Activated T-cell treated with anti-CD3 and anti-CD28 coated beads for 1 hour (primary cell): ENCODE data around the gene ADAMTS2.
"Not testable (repeated sequence)": the region's sequence is repeated elsewhere in the genome, so short reads cannot be mapped to it uniquely, and the experiment has no call there.

ENCODE experiments used
- DNase-seq: peaks from one replicate; pipeline ENCODE4 v3.0.0-alpha.2; 2020; ENCODE audit warnings: low read depth

ADAMTS2 gene

GRCh38 chr5:179325296-179326031 lies 19.8 kb downstream of the ADAMTS2 start:
- DNase-seq: no peak

DNA sequence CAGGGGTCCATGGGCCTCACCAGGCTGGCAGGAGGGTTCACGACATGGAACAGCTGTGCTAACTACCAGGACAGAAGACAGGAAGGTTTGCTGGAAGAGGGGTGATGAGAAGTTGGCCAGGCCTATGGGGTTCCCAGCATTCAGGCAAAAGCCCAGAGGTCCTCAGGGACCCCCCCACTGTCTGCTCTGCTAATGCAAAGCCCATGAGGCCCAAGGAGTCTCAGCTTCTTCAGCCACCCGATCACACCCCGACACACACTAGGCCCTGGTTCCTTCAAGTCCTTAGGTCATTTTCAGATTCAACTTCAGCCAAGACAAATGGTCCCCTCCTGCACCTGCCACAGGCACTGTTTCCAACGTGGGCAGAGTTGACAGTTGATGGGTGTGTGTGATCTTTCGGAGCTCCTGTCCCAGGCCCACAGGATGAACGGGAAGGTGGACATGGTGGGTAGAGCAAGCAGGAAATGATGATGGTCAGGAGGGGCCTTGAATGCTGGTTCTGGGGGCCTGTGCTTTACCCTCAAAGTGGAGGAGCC lies 20.4 kb downstream of the ADAMTS2 start:
- no peak for DNase-seq

- not testable (repeated sequence) for DNase-seq
Measured at GRCh38 chr5:179324316-179324715, 20.9 kb downstream of the ADAMTS2 start.

GRCh38 chr5:179323026-179323870 lies 22.0 kb downstream of the ADAMTS2 start:
- no peak for DNase-seq

DNA sequence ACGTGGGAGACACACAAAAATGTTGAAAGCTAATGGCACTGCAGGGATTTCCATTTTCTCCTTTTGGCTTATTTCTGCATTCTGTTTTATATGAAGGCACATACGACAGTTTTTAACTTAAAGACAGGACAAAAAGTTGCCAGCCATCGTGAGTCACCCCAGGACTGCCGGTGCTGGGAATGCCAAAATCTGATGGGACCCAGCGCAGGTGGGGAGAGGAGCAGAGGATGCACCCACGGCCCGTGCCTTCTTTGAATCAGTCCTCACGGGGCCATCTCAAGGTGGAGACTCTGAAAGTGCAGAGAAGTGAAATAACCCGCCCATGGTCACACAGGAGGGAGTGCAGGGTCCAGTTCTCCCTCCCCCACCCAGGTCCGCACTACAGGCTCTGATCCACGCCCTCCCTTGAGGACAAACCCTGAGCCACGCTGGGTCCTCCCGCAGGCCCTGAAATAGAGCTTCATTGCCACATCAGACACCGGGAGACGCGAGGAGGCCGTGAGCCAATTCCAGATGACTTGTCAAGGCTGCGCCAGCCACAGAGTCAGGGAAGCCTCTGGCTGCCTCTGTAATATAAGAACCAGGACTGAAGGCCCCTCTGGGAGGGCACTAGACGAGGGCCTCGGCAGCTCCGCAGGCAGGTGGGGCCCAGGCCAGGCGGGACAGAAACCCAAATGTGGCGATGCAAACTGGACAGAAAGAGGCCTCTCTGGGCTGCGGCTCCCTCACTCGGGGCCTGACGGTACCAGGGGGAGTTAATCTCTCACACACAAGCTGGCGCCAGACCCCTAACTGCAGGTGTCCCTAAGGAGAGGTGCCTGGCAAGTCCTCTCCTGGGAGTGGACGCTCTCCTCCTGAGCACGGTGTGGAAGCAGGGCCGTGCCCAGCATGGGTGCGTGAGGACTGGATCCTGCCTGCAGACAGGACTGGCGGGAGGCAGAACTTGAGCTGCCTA lies 22.9 kb downstream of the ADAMTS2 start:
- DNase-seq: no peak

- no peak for DNase-seq
Measured at GRCh38 chr5:179321206-179321987, 23.9 kb downstream of the ADAMTS2 start.

GRCh38 chr5:179319741-179320281 lies 25.4 kb downstream of the ADAMTS2 start:
- no peak for DNase-seq

GRCh38 chr5:179319123-179319522 lies 26.1 kb downstream of the ADAMTS2 start:
- DNase-seq: no peak

- no peak for DNase-seq
Measured at GRCh38 chr5:179318221-179318955, 26.9 kb downstream of the ADAMTS2 start.

DNA sequence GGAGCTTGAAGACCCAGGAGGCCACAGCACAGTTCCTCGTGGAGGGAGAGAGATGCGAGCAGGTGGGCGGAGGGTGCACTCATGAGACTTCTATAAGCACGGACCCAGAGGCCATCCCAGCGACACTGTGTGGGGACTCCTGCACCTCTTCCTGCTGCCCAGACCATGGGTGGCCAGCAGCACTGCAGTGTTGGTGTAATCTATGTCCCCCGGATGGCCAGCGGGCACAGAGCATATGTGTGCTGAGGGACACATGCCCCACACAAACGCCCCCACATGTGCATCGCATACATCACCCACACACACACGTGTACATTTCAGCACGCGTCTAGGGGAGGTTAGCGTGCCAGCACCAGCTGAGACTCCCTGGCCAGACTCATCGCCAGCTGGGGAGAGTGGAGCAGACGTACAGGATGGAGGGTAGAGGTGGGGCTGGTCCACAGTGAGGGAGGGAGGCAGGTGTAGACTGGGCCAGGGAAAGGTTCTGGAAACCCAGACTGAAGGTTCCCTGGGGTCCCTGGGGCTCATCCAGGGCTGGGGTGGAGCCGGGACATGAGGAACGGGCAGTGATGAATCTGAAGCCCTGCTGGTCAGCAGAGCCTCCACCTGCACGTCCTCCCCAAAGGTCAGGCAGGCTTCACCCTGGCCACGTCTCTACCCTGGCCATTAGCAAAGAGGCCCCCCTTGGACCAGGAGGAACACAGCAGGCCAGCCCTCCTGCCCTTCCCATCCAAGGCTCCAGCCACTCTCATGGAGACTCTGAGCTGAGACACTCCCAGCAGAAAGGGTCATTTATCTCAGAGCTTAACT lies 27.6 kb downstream of the ADAMTS2 start:
- DNase-seq: no peak

DNA sequence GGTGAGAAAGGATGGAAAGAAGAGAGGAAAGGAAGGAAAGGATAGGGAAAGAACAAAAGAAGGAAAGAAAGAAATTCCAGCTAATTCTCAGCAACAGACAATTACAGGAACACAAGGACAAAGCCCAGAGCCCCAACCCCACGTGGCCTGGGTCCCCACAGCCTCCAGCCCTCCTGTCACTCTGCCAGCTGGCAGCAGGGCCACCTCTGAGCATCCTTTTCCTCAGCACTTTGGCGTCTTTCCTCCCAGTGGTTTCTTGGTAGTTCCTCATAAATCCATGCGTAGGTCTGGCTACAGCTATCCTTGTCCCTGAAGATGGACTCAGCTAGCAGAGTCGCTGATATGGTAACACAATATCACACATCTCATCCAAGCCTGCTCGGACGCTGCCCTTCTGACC lies 28.3 kb downstream of the ADAMTS2 start:
- DNase-seq: no peak

- DNase-seq: no peak
Measured at GRCh38 chr5:179316111-179316551, 29.1 kb downstream of the ADAMTS2 start.

DNA sequence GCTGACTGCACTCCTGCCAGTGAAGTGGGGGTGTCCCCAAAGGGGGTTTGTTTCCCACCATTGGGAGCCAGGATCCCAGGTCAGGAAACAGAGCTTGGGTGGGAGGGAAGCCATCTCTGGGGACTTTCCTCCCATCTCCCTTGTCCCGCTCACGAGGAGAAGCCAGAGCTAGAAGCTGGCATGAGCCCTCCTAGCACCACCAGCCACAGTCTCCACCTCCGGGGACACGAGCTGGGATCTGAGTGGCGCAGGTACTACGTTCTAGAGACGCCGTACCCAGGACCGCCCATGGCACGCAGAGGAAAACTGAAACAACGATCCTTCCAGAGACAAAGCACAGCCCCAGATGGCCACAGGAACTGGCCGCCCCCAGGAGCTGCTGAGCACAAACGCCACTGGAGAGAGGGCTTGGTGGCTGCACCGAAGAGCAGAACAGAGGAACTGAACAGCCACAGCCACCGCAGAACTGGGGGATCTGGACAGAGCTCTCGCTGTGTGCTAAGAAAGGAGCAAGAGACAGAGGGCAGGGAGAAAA lies 29.8 kb downstream of the ADAMTS2 start:
- DNase-seq: no peak

DNA sequence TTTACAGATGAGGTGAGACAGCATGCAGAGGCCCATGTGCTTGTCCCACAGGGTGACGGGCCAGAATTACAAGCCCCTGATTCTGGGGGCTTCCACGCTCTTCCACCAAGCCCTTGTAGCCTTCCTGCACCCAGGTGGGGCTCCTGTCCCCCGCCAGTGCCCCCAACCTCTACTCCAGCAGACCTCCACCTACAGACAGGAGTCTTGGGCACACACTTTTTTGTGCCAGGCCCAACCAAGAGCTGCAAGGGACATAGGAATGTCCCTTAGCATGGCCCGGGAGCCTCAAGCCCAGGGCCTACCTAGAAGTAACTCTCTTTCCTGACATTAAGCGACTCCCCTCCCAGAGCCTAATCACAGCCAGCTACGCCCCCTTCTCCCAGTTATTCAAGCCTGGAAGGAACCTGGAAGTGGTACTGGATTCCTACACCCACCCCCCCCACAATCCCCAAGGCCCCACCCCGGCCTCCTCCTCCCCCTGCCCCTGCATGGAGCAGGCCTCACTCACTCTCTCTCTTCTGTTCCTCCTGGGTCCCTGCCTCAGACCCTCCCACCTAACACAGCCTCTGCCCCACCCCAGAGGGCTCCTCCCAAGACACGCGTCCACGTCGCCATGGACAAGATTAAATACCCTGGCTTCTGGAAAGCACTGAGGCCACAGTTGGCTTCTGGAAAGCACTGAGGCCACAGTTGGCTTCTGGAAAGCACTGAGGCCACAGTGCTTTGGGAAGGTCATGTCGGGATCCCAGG lies 30.5 kb downstream of the ADAMTS2 start:
- no peak for DNase-seq

DNA sequence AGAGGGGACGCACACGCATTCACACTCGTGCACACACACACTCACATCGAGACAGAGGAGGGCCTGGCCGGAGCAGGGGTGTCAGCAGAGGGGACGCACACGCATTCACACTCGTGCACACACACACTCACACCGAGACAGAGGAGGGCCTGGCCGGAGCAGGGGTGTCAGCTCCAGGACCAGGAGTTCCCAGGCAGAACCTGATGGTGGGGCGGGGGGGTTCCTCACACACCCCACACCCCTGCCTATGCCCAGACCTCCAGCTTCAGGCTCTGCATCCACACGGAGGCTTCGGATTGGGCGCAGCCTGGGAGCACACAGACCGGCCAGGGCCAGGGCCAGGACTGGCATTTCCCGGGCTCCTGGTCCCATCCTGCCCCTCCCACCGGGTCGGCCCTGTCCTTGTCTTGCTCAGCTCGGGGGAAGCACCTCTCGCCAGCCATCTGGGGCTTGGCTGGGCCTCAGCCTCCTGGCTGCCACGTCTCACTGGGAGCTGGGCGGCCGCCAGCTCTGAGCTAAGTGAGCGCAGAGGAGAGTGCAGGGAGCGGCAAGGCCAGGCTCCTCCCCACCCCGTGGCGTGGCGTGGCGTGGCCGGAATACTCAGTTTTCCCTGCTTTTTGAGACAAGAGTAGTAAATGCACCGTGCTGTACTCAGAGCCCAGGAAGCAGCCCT lies 31.3 kb downstream of the ADAMTS2 start:
- no peak for DNase-seq

DNA sequence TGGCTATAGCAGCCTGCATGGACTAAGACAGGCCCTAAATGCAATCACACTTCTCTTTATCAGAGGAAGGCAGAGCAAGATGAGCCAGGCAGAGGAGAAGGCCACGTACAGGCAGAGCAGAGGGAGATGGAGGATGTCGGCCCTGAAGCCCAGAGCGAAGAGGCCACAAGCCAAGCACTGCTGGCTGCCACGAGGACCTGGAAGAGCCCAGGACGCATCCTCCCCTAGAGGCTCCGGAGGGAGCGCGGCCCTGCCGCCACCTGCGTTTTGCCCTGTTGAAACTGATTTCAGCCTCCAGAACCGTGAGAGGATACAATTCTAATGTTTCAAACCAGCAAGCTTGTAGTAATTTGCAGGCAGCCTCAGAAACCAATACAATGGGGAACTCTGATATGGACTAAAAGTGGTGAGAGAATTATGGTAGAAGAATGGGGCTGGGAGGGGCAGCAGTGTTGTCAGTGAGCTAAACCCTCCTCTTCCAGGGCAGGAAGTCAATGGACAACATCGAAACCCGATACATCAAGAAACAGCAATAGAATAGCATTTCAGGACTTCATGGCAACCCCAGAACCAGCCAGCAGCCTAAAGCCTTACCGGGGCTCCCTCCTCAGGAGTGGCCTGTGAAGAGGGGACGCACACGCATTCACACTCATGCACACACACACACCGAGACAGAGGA lies 32.6 kb downstream of the ADAMTS2 start:
- DNase-seq: no peak

DNA sequence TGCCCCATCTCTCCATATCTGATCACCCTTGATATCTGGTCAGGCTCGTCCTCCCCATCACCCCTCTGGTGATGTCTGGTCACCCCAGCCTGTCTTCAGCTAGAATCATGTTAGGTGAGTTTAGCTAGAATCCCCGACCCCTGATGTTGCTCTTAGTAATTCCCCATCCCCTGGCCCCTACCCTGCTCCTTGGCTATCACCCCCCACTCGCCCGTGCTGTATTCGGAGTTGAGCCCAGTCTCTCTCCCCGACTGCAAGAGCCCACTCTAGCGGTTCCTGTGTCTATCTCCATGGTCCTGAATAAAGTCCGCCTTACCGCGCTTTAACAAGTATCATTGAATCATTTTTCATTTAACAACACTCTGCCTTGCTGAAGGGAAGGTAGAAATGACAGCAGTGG lies 33.7 kb downstream of the ADAMTS2 start:
- no peak for DNase-seq
